PFSK-1 (cell line): ENCODE results near the gene HIGD2A.

Experiments
- FOXP2 ChIP-seq: optimal IDR thresholded peaks from 2 replicates; pipeline ENCODE3; 2011; ENCODE audit warnings: borderline replicate concordance, control low read depth, inconsistent platforms; ENCODE audit not compliant: insufficient read depth; ENCODE audit errors: extremely low read length, extremely low read depth
- POLR2AphosphoS5 ChIP-seq: IDR thresholded peaks from 2 replicates; pipeline ENCODE4 v1.6.1; 2012; ENCODE audit warnings: low read depth, mild to moderate bottlenecking, control low read depth, low read length, moderate library complexity
- REST ChIP-seq, 2 experiments: IDR thresholded peaks; 2 replicates each; pipeline versions ENCODE4 v1.6.1 to v1.8.0; 2011 to 2012; ENCODE audit warnings: low read depth in 2 of 2, low read length in 2 of 2, control low read depth in 1 of 2, inconsistent platforms in 1 of 2, mild to moderate bottlenecking in 1 of 2, moderate library complexity in 1 of 2; ENCODE audit not compliant: insufficient read depth in 1 of 2
- SIN3A ChIP-seq: IDR thresholded peaks from 2 replicates; pipeline ENCODE4 v1.6.1; 2012; ENCODE audit warnings: mild to moderate bottlenecking, low read length, moderate library complexity, borderline replicate concordance; ENCODE audit not compliant: insufficient read depth
- TAF1 ChIP-seq: IDR thresholded peaks from 2 replicates; pipeline ENCODE4 v1.6.1; 2012; ENCODE audit warnings: low read length, control low read depth, borderline replicate concordance; ENCODE audit not compliant: insufficient read depth

The HIGD2A gene

GRCh38 chr5:176359658-176360057, 28.9 kb upstream of the HIGD2A start:
- TF ChIP-seq TAF1 (no peak), FOXP2 (no peak), POLR2AphosphoS5 (no peak), SIN3A (no peak), REST (IDR thresholded peaks at IDR 0.05; ENCODE audit: insufficient read depth in 1 of 2, low read depth in 2 of 2, low read length in 2 of 2) (no peak)

DNA sequence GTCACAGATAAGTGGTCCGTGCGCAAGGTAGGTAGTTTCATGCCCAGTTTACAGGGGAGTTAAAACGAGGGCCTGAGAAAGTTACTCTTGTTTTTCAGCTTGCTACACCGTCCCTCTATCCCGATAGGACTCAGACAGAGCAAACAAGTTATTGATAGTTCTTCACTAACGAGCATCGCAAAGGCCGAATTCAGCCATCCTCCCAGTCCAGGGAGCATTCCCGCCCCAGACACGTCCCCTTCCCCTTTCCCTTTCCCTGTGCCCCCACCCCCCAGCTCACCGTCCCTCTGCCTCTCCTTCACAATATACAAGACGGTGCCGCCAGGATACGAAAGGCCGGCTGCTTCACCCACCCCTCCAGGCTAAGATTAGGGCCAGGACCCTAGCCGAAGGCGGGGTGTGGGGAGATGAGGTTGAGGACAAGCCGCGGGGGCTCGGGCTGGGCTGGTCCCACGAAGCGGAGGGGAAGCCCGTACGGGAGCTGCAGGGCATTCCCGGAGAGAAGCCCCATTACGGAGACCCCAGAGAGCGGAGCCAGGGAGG, 27.6 kb upstream of the HIGD2A start:
- TF ChIP-seq TAF1 (no peak), REST (IDR thresholded peaks at IDR 0.05; ENCODE audit: insufficient read depth in 1 of 2, low read depth in 2 of 2, low read length in 2 of 2) (no peak), FOXP2 (no peak), POLR2AphosphoS5 (no peak), SIN3A (no peak)

GRCh38 chr5:176361437-176362232, 26.9 kb upstream of the HIGD2A start, which contains the start of gene KIAA1191:
KIAA1191 (minus strand) TSS chr5:176361764; CDS start chr5:176359508, 2,256 bp downstream.
- TF ChIP-seq FOXP2: peak; percentile 92
- TF ChIP-seq POLR2AphosphoS5: peak; percentile 96
- TF ChIP-seq REST (IDR thresholded peaks at IDR 0.05; ENCODE audit: insufficient read depth in 1 of 2, low read depth in 2 of 2, low read length in 2 of 2): no peak
- TF ChIP-seq SIN3A: peak; percentile 74; the same call in 1 of the 2 replicates
- peak; percentile 79; the same call in 1 of the 2 replicates for TF ChIP-seq TAF1

DNA sequence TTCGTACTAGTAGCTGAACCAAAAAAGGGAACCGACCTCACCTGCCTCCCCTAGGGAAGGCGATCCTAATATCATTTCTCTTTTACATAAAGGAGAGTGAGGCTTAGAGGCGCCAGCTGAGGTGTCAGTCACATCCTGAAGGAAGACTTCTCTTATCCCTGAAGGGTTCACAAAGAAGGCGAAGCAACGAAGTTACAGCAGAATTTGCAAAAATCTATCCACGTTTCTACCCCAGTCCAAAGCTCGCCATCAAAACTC, 26.4 kb upstream of the HIGD2A start:
- TF ChIP-seq SIN3A: no peak

GRCh38 chr5:176364765-176365350, 23.7 kb upstream of the HIGD2A start:
- TF ChIP-seq SIN3A: no peak
- no peak for TF ChIP-seq TAF1
- TF ChIP-seq POLR2AphosphoS5: no peak
- no peak for TF ChIP-seq REST (IDR thresholded peaks at IDR 0.05; ENCODE audit: insufficient read depth in 1 of 2, low read depth in 2 of 2, low read length in 2 of 2)
- no peak for TF ChIP-seq FOXP2
